Upper lobe of left lung (tissue), 6 donors: ENCODE results near the gene MRPS27. TPM values are rescaled to one million over a fixed set of nuclear protein-coding genes. Genes with fewer than 3 reads are reported as not detected.
A peak's percentile ranks its signal among the peaks of the same experiment; 100 is the strongest.

ENCODE experiments used
- ATAC-seq, 2 donors: fragments of 200-7000 bp; cut with Tn5 transposase; one replicate each; pipeline ENCODE4 v1.9.1; 2022; ENCODE audit warnings: mild to moderate bottlenecking in 2 of 2, moderate library complexity in 2 of 2; ENCODE audit not compliant: low FRiP score in 2 of 2
- DNase-seq, 2 donors: peaks; one replicate each; pipeline ENCODE4 v3.0.0-alpha.2; 2019 to 2020
- H3K27ac ChIP-seq, 4 donors: fragments of 200-600 bp; sonication (generic); one replicate each; pipeline ENCODE4 v1.5.1; 2016 to 2019
- H3K27me3 ChIP-seq, 4 donors: fragments of 200-600 bp; sonication (generic); one replicate each; pipeline ENCODE4 v1.5.1; 2017 to 2019
- H3K36me3 ChIP-seq, 4 donors: fragments of 200-600 bp; sonication (generic); one replicate each; pipeline ENCODE4 v1.5.1; 2016 to 2019
- H3K4me1 ChIP-seq, 4 donors: fragments of 200-600 bp; sonication (generic); one replicate each; pipeline ENCODE4 v1.5.1; 2018 to 2019
- H3K4me3 ChIP-seq, 4 donors: fragments of 200-600 bp; sonication (generic); one replicate each; pipeline ENCODE4 v1.5.1; 2017 to 2019; ENCODE audit warnings: mild to moderate bottlenecking in 2 of 4, moderate library complexity in 1 of 4
- H3K9me3 ChIP-seq, 4 donors: fragments of 200-600 bp; sonication (generic); one replicate each; pipeline ENCODE4 v1.5.1; 2018 to 2019
- EP300 ChIP-seq, 4 donors: sonication (generic); formaldehyde crosslinking; IDR thresholded peaks; one replicate each; pipeline ENCODE4 v1.5.1; 2017; ENCODE audit warnings: antibody characterized with exemption in 4 of 4, control low read depth in 2 of 4
- POLR2A ChIP-seq, 4 donors: fragments of 450-650 bp; IDR thresholded peaks; one replicate each; pipeline ENCODE4 v1.5.1; 2016 to 2017; ENCODE audit warnings: antibody characterized with exemption in 4 of 4, mild to moderate bottlenecking in 2 of 4
- POLR2AphosphoS5 ChIP-seq, 2 donors: sonication (generic); formaldehyde crosslinking; IDR thresholded peaks; one replicate each; pipeline ENCODE4 v1.5.1; 2017; ENCODE audit warnings: antibody characterized with exemption in 2 of 2
- WGBS, 2 donors: methylation state at CpG; one replicate each; pipeline ENCODE4 v1.1.5; 2017 to 2018; 5-methylcytosine and 5-hydroxymethylcytosine counted together
- total RNA-seq, 6 donors: library from RNA; depleted of rRNA in 4 of 6; stranded (reverse); fragments of >200 nt in 4 of 6; gene quantifications; one replicate each; pipeline versions ENCODE4 v1.1.0 to v1.2.1, GENCODE V29; 2016 to 2021
- TF ChIP-seq, protein P1 (sequence below), 6 experiments: fragments of 450-650 bp in 4 of 6; fragments of 200-600 bp in 2 of 6; sonication (generic) in 2 of 6; IDR thresholded peaks; one replicate each; pipeline ENCODE4 v1.5.1; 2016 to 2019; ENCODE audit warnings: antibody characterized with exemption in 6 of 6
- donor health status: DM: no; HTN: no; CAD: no; lungs with moderate emphysema.
- donor health status: DM: no; HTN: yes; CAD: no; lungs with severe emphysema.

The MRPS27 gene
- total RNA-seq, 6 donors from 2014 or later = 15.7 to 36.9 (median 34.4) TPM

DNA sequence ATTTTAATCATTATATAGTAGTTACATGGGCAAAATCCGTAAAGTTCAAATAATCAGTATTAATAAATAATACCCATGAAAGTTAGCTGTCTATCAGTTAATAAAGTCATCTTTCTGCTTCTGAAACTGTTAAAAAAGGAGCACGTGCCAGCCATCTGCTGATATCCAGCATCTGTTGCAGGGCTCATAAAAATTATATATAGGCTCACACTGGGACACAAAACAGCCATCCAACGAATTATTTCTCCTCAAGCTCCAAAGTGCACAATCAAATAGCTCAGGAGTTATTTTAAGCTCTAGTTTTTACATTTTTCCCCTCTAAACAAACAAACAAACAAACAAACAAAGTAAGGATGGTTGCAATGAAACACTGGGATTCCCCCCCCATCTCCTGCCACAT, 48.3 kb downstream of the MRPS27 start:
- WGBS, 2 donors = 88 to 91% methylated on average over 3 of the region's 3 CpGs
- ATAC-seq (no peak), DNase-seq (no peak)
- Histone ChIP-seq H3K4me1 (no peaks in the 10 kb centered on the region), H3K27me3 (no peaks in the 10 kb centered on the region), H3K4me3 (no peak overlapping the region), H3K9me3 (no peaks in the 10 kb centered on the region), H3K36me3 (no peaks in the 10 kb centered on the region), H3K27ac (no peak overlapping the region)
- TF ChIP-seq POLR2A (IDR thresholded peaks at IDR 0.05) (no peak), EP300 (IDR thresholded peaks at IDR 0.05) (no peak), POLR2AphosphoS5 (IDR thresholded peaks at IDR 0.05) (no peak)
- TF ChIP-seq, protein P1, sequence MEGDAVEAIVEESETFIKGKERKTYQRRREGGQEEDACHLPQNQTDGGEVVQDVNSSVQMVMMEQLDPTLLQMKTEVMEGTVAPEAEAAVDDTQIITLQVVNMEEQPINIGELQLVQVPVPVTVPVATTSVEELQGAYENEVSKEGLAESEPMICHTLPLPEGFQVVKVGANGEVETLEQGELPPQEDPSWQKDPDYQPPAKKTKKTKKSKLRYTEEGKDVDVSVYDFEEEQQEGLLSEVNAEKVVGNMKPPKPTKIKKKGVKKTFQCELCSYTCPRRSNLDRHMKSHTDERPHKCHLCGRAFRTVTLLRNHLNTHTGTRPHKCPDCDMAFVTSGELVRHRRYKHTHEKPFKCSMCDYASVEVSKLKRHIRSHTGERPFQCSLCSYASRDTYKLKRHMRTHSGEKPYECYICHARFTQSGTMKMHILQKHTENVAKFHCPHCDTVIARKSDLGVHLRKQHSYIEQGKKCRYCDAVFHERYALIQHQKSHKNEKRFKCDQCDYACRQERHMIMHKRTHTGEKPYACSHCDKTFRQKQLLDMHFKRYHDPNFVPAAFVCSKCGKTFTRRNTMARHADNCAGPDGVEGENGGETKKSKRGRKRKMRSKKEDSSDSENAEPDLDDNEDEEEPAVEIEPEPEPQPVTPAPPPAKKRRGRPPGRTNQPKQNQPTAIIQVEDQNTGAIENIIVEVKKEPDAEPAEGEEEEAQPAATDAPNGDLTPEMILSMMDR (IDR thresholded peaks at IDR 0.05) = no peak

DNA sequence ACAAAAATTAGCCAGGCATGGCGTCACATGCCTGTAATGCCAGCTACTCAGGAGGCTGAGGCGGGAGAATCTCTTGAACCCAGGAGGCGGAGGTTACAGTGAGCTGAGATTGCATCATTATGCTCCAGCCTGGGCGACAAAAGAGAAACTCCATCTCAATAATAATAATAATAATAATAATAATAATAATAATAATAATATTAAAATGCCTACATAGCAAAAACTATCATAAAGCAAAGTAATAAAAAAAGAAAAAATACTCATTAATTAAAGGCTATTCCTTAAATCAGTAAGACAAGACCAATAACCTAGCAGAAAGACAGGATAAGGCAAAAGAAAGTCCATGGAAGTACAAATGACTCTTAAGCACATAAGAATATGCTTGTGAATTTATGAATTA, 50.0 kb downstream of the MRPS27 start:
- ATAC-seq (no peak), DNase-seq (no peak)
- WGBS, 2 donors = 98 to 99% methylated on average over 4 of the region's 4 CpGs
- H3K9me3 ChIP-seq = no peaks in the 10 kb centered on the region
- H3K27ac ChIP-seq = no peak overlapping the region
- no peaks in the 10 kb centered on the region for H3K36me3 ChIP-seq
- H3K4me1 ChIP-seq = no peaks in the 10 kb centered on the region
- H3K27me3 ChIP-seq = no peaks in the 10 kb centered on the region
- no peak overlapping the region for H3K4me3 ChIP-seq
- no peak for TF ChIP-seq POLR2AphosphoS5 (IDR thresholded peaks at IDR 0.05)
- no peak for TF ChIP-seq POLR2A (IDR thresholded peaks at IDR 0.05)
- TF ChIP-seq, protein P1 (IDR thresholded peaks at IDR 0.05) = no peak

DNA sequence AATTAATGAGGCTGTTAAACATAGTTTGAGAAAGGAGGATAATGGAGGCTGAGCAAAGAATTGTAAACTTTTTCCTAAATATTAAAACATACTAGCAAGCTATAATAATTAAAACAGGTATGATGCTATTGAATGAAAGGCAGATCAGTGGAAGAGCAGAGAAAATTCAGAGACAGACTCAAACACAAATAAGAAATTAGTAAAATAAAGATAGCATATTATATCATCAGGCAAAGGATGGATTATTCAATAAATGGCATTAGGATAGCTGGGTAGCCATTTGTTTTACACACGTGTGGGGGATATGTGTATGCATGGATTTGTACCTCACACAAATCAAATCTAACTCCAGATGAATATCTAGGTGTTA, 50.6 kb downstream of the MRPS27 start:
- 97 to 100% methylated on average over 1 of the region's 1 CpG for WGBS, 2 donors
- H3K4me1 ChIP-seq = no peaks in the 10 kb centered on the region
- H3K9me3 ChIP-seq = no peaks in the 10 kb centered on the region
- H3K27ac ChIP-seq = no peak overlapping the region
- H3K4me3 ChIP-seq = no peak overlapping the region
- TF ChIP-seq, protein P1 (IDR thresholded peaks at IDR 0.05) = no peak
- TF ChIP-seq POLR2AphosphoS5 (IDR thresholded peaks at IDR 0.05) = no peak
- TF ChIP-seq EP300 (IDR thresholded peaks at IDR 0.05) = no peak
- TF ChIP-seq POLR2A (IDR thresholded peaks at IDR 0.05) = no peak
- DNase-seq = no peak
- no peaks in the 10 kb centered on the region for H3K36me3 ChIP-seq
- H3K27me3 ChIP-seq = no peaks in the 10 kb centered on the region
- no peak for ATAC-seq

DNA sequence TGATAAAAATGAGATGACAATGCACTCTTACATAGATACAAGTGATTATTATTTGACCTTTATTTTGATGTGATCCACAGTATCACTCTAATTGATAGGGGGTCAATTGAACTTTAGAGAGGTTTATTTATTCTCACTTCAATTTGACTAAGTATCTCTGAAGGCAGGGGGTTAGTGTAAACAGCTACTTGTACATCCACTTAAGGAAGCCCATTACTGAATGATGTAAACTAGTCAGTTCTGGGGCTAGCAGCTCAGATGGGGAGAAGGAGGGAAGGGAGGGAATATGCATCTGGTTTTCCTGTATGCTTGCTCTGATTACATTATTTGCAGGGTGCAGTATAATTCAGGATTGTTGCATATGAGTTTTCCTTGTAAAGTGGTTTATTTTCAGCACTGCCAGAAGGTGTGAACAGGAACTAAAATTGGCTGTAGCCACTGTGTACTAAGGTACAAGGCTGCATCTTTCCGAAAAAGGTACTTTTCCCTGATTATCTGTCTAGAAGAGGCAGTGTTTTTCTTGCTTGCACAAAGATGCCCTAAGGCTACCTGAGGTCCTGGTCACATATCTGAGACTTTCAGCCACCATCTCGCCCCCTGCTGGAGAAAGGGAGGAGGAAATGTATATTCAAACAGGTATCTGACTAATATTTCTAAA, 51.2 kb downstream of the MRPS27 start:
- Histone ChIP-seq H3K36me3 (no peaks in the 10 kb centered on the region), H3K4me3 (no peak overlapping the region), H3K9me3 (no peaks in the 10 kb centered on the region), H3K4me1 (no peaks in the 10 kb centered on the region), H3K27ac (no peak overlapping the region), H3K27me3 (no peaks in the 10 kb centered on the region)
- TF ChIP-seq POLR2A (IDR thresholded peaks at IDR 0.05) = no peak
- TF ChIP-seq, protein P1 (IDR thresholded peaks at IDR 0.05) = peak in 5 of 6 experiments; percentile 36 to 52 (median 37)
- DNase-seq (peak in 1 of 2 donors; percentile 34), ATAC-seq (no peak)
- 63 to 66% methylated on average over 2 of the region's 2 CpGs for WGBS, 2 donors

DNA sequence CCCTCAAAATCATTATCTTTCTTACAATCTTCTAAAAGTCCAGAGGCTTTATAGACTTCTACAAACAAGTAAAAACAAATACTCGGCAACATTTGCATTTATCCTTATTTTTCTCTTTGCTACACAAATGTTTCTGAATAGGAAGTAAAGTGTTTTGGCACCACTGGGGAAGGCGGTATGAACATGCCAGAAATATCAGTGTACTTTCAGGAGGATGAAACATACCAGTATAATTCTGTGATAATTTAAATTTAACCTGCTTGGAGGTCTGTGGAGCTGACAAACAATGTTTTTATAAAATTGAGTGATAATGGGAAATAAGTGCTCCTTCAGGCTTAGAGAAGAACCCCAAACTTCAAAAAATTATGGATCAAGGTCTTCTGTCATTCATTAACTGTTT, 51.8 kb downstream of the MRPS27 start:
- H3K27ac ChIP-seq = no peak overlapping the region
- 75 to 88% methylated on average over 2 of the region's 2 CpGs for WGBS, 2 donors
- no peaks in the 10 kb centered on the region for H3K9me3 ChIP-seq
- no peak overlapping the region for H3K4me3 ChIP-seq
- no peaks in the 10 kb centered on the region for H3K4me1 ChIP-seq
- no peak for DNase-seq
- no peak for ATAC-seq
- H3K27me3 ChIP-seq = no peaks in the 10 kb centered on the region
- H3K36me3 ChIP-seq = no peaks in the 10 kb centered on the region
- TF ChIP-seq, protein P1 (IDR thresholded peaks at IDR 0.05) = no peak
- TF ChIP-seq EP300 (IDR thresholded peaks at IDR 0.05) = no peak
- no peak for TF ChIP-seq POLR2AphosphoS5 (IDR thresholded peaks at IDR 0.05)
